OCI-LY7 (cell line): ENCODE results near the gene NRCAM.

Experiments used
- EZH2phosphoT487 ChIP-seq: fragments of 200-600 bp; sonication (generic); IDR thresholded peaks from 2 replicates; pipeline ENCODE4 v1.6.1; 2018; ENCODE audit warnings: low read depth, borderline replicate concordance, mild to moderate bottlenecking, mixed run types, antibody characterized with exemption, low read length, moderate library complexity, mixed read lengths
- TF ChIP-seq, protein P1 (sequence below): fragments of 200-600 bp; sonication (generic); conservative IDR thresholded peaks from 2 replicates; pipeline ENCODE4 v1.5.1; 2014; ENCODE audit warnings: mild to moderate bottlenecking, antibody characterized with exemption, low read length, moderate library complexity, mixed read lengths

- TF ChIP-seq, protein P1, sequence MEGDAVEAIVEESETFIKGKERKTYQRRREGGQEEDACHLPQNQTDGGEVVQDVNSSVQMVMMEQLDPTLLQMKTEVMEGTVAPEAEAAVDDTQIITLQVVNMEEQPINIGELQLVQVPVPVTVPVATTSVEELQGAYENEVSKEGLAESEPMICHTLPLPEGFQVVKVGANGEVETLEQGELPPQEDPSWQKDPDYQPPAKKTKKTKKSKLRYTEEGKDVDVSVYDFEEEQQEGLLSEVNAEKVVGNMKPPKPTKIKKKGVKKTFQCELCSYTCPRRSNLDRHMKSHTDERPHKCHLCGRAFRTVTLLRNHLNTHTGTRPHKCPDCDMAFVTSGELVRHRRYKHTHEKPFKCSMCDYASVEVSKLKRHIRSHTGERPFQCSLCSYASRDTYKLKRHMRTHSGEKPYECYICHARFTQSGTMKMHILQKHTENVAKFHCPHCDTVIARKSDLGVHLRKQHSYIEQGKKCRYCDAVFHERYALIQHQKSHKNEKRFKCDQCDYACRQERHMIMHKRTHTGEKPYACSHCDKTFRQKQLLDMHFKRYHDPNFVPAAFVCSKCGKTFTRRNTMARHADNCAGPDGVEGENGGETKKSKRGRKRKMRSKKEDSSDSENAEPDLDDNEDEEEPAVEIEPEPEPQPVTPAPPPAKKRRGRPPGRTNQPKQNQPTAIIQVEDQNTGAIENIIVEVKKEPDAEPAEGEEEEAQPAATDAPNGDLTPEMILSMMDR = no peak
- TF ChIP-seq EZH2phosphoT487 = no peak
Measured at GRCh38 chr7:108142180-108142579, 314.1 kb downstream of the NRCAM start.
